ENCODE measurements around the gene FBXO44.

FBXO44 gene

GRCh38 chr1:11711490-11711889, 56.8 kb downstream of the FBXO44 start:
- no peaks in the 10 kb centered on the region for H3K36me3 ChIP-seq (ENCODE audit: control insufficient read depth, low read length)
- H4K20me1 ChIP-seq (ENCODE audit: control insufficient read depth, insufficient read depth, low read depth, low read length) = no peaks in the 10 kb centered on the region
- H3K27ac ChIP-seq (ENCODE audit: low read depth, low read length) = no peak overlapping the region
- H3K27me3 ChIP-seq (ENCODE audit: control insufficient read depth, low read length) = peaks cover 5% of the 10 kb centered on the region; the same call in 1 of the 2 replicates
- no peak overlapping the region for H3K4me2 ChIP-seq (ENCODE audit: low read length)
- no peaks in the 10 kb centered on the region for H3K9me2 ChIP-seq (replicated peaks; ENCODE audit: control insufficient read depth, low read length)
- H3F3A ChIP-seq (ENCODE audit: control insufficient read depth, insufficient read depth) = no peaks in the 10 kb centered on the region
- no peaks in the 10 kb centered on the region for H3K9me3 ChIP-seq (ENCODE audit: control insufficient read depth, insufficient read depth, low read length)
- no peak overlapping the region for H3K4me3 ChIP-seq (ENCODE audit: low read length)
- no peaks in the 10 kb centered on the region for H3K4me1 ChIP-seq (ENCODE audit: control insufficient read depth, low read length)
- TF ChIP-seq, protein P1, sequence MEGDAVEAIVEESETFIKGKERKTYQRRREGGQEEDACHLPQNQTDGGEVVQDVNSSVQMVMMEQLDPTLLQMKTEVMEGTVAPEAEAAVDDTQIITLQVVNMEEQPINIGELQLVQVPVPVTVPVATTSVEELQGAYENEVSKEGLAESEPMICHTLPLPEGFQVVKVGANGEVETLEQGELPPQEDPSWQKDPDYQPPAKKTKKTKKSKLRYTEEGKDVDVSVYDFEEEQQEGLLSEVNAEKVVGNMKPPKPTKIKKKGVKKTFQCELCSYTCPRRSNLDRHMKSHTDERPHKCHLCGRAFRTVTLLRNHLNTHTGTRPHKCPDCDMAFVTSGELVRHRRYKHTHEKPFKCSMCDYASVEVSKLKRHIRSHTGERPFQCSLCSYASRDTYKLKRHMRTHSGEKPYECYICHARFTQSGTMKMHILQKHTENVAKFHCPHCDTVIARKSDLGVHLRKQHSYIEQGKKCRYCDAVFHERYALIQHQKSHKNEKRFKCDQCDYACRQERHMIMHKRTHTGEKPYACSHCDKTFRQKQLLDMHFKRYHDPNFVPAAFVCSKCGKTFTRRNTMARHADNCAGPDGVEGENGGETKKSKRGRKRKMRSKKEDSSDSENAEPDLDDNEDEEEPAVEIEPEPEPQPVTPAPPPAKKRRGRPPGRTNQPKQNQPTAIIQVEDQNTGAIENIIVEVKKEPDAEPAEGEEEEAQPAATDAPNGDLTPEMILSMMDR (IDR thresholded peaks at IDR 0.05; ENCODE audit: low read depth, low read length, poor library complexity, severe bottlenecking) = no peak
- TF ChIP-seq EZH2phosphoT487 (IDR thresholded peaks at IDR 0.05; ENCODE audit: borderline replicate concordance, low read length) = no peak
- H3K79me2 ChIP-seq (ENCODE audit: control insufficient read depth, low read length) = no peaks in the 10 kb centered on the region

DNA sequence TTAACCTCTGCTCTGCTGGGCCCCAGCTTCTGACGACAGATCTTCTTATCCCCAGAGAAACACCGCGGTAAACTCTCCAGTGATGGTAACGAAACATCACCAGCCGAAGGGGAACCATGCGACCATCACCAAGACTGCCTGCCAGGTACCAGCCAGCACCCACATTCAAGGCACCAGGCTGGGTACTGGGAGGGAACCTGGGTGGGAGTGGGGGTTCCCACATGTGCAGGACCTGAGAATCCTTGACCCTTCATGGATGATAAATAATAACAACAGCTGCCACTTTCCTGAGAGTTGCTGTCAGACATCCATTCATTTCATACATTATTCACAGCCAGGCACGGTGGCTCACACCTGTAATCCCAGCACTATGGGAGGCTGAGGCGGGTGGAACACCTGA, 57.6 kb downstream of the FBXO44 start:
- Histone ChIP-seq H3K4me2 (ENCODE audit: low read length) (no peak overlapping the region), H4K20me1 (ENCODE audit: control insufficient read depth, insufficient read depth, low read depth, low read length) (no peaks in the 10 kb centered on the region), H3F3A (ENCODE audit: control insufficient read depth, insufficient read depth) (no peaks in the 10 kb centered on the region), H3K4me1 (ENCODE audit: control insufficient read depth, low read length) (no peaks in the 10 kb centered on the region), H3K4me3 (ENCODE audit: low read length) (no peak overlapping the region), H3K27ac (ENCODE audit: low read depth, low read length) (no peak overlapping the region), H3K27me3 (ENCODE audit: control insufficient read depth, low read length) (peaks cover 5% of the 10 kb centered on the region; the same call in 1 of the 2 replicates), H3K79me2 (ENCODE audit: control insufficient read depth, low read length) (no peaks in the 10 kb centered on the region), H3K9me2 (replicated peaks; ENCODE audit: control insufficient read depth, low read length) (no peaks in the 10 kb centered on the region), H3K9me3 (ENCODE audit: control insufficient read depth, insufficient read depth, low read length) (no peaks in the 10 kb centered on the region), H3K36me3 (ENCODE audit: control insufficient read depth, low read length) (no peaks in the 10 kb centered on the region)
- no peak for TF ChIP-seq EZH2phosphoT487 (IDR thresholded peaks at IDR 0.05; ENCODE audit: borderline replicate concordance, low read length)
- TF ChIP-seq, protein P1 (IDR thresholded peaks at IDR 0.05; ENCODE audit: low read depth, low read length, poor library complexity, severe bottlenecking) = no peak

Measured in DOHH2 (cell line).